Measurements from ENCODE around the gene TMEM151B. TPM values are rescaled to one million over a fixed set of nuclear protein-coding genes. Genes with fewer than 3 reads are reported as not detected.

TMEM151B gene
- total and polyA plus RNA-seq, 10 donors = 0.03 to 0.17 (median 0.11) TPM; not detected in 7

DNA sequence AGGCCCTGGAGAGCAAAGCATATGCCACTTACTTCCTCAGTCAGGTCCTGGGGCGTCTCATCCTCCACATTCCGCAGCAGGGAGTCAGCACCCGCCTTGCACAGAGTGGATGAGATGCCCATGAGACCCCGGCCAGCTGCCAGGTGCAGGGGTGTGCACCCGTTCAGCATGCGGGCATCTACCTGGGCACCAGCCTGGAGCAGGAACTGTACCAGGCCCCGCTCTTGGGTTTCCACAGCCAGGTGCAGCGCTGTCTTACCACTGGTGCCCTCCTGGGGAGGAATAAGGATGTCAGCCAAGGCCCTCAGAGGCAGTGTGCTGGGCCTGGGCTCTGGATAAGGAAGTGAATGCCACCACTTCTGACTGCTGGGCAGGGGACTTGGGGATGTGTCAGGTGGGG lies 10.2 kb upstream of the TMEM151B start:
- intact Hi-C loops (cut with DNase I; ENCODE audit: low total_unique reads) = no loop called here
- Histone ChIP-seq H3K9me3 (no peaks in the 10 kb centered on the region), H3K27ac (peak overlapping the region in 7 of 8 donors; percentile 41 to 98 (median 95)), H3K36me3 (peaks cover 2 to 59% (median 42%) of the 10 kb centered on the region in 6 donors), H3K4me3 (peak overlapping the region in 1 of 8 donors; percentile 35), H3K4me1 (peaks cover 41 to 98% (median 90%) of the 10 kb centered on the region in 6 donors), H3K27me3 (replicated peaks in 1 of 7) (no peaks in the 10 kb centered on the region)
- 70 to 93% (median 89%) methylated on average over 8 of the region's 8 CpGs for WGBS, 5 donors
- TF ChIP-seq POLR2AphosphoS5 (IDR thresholded peaks at IDR 0.05) = peak in 2 of 3 donors; percentile 39 to 54
- TF ChIP-seq, protein P1, sequence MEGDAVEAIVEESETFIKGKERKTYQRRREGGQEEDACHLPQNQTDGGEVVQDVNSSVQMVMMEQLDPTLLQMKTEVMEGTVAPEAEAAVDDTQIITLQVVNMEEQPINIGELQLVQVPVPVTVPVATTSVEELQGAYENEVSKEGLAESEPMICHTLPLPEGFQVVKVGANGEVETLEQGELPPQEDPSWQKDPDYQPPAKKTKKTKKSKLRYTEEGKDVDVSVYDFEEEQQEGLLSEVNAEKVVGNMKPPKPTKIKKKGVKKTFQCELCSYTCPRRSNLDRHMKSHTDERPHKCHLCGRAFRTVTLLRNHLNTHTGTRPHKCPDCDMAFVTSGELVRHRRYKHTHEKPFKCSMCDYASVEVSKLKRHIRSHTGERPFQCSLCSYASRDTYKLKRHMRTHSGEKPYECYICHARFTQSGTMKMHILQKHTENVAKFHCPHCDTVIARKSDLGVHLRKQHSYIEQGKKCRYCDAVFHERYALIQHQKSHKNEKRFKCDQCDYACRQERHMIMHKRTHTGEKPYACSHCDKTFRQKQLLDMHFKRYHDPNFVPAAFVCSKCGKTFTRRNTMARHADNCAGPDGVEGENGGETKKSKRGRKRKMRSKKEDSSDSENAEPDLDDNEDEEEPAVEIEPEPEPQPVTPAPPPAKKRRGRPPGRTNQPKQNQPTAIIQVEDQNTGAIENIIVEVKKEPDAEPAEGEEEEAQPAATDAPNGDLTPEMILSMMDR (IDR thresholded peaks at IDR 0.05 in 8 of 11, conservative IDR thresholded peaks at IDR 0.05 in 3 of 11) = no peak
- no peak for TF ChIP-seq POLR2A (IDR thresholded peaks at IDR 0.05)
- peak; percentile 81 for DNase-seq

DNA sequence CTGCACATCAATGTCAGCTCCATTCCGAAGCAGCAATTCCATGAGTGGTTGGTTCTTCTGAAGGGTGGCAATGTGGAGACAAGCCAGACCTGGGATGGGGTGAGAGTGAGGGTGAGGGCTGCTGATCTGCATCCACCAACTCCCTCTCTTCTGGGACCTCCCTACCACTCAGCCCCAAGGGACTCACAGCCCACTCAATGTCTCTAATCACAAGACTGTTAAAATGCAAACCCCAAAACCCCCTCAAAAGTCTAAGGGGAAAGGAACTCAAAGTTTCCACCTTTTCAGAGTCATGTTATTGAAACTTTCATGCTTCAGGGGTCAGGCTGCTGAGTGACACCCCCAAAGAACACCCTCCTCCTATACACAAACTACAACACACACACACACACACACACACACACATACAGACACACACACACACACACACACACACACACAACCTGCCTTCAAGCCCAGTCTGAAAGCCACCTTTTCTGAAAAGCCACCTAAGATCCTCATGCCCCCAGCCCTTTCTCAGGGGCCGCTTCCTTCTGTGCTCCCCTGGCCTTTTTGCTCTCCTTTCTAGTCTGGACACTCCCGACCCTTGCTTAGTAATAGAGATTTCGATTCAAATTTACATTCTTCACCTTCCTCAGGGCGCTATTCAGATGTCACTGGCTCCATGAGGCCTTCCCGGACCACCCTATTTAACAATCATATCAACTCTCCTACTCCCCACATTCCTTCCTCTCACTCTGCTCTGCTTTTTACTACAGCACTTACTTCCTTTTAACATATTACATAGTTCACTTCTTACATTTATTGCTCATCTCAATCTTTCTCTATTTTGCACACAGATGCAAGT lies 9.6 kb upstream of the TMEM151B start:
- DNase-seq = peak; percentile 41
- no peaks in the 10 kb centered on the region for H3K9me3 ChIP-seq
- 76 to 85% (median 81%) methylated on average over 5 to 6 of the region's 6 CpGs for WGBS, 5 donors
- H3K4me1 ChIP-seq = peaks cover 42 to 94% (median 87%) of the 10 kb centered on the region in 6 donors
- H3K4me3 ChIP-seq = peak overlapping the region in 1 of 8 donors; percentile 90
- H3K27ac ChIP-seq = peak overlapping the region; percentile 41 to 98 (median 96)
- no peak for TF ChIP-seq POLR2AphosphoS5 (IDR thresholded peaks at IDR 0.05)
- TF ChIP-seq, protein P1 (IDR thresholded peaks at IDR 0.05 in 8 of 11, conservative IDR thresholded peaks at IDR 0.05 in 3 of 11) = no peak
- no peak for TF ChIP-seq POLR2A (IDR thresholded peaks at IDR 0.05)
- intact Hi-C loops (cut with DNase I; ENCODE audit: low total_unique reads) = no loop called here
- H3K36me3 ChIP-seq = peaks cover 2 to 53% (median 36%) of the 10 kb centered on the region in 6 donors
- no peaks in the 10 kb centered on the region for H3K27me3 ChIP-seq (replicated peaks in 1 of 7)

DNA sequence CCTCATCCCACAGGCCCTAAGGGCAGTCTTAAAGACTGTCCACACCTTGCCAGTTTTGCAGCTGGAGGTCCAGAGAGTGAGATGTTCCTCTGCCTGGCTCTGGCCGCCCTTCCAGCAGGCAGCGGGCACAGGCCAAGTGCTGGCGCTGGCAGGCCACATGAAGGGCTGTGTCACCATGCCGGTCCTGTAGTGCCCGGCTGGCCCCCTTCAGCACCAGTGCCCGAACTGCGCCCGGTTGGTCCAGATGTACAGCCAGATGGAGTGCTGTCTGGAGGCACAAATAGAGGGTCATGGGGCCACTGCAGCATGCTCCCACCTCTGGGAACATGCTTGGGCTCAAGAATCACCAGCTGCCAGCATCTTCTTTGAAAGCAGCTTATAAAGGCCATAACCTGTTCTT lies 8.7 kb upstream of the TMEM151B start:
- H3K9me3 ChIP-seq = no peaks in the 10 kb centered on the region
- WGBS, 5 donors = 78 to 93% (median 87%) methylated on average over 5 to 8 of the region's 8 CpGs
- DNase-seq = peak; percentile 78
- TF ChIP-seq POLR2AphosphoS5 (IDR thresholded peaks at IDR 0.05) (peak in 1 of 3 donors; percentile 45), POLR2A (IDR thresholded peaks at IDR 0.05) (no peak)
- TF ChIP-seq, protein P1 (IDR thresholded peaks at IDR 0.05 in 8 of 11, conservative IDR thresholded peaks at IDR 0.05 in 3 of 11) = no peak
- H3K4me3 ChIP-seq = peak overlapping the region in 3 of 8 donors; percentile 90 to 95 (median 91)
- no peaks in the 10 kb centered on the region for H3K27me3 ChIP-seq (replicated peaks in 1 of 7)
- H3K36me3 ChIP-seq = peaks cover 2 to 50% (median 34%) of the 10 kb centered on the region in 6 donors
- intact Hi-C loops (cut with DNase I; ENCODE audit: low total_unique reads) = no loop called here
- peak overlapping the region; percentile 94 to 98 (median 96) for H3K27ac ChIP-seq
- H3K4me1 ChIP-seq = peaks cover 39 to 94% (median 86%) of the 10 kb centered on the region in 6 donors

Measured in spleen (tissue), 11 donors.